Measurements from ENCODE around the gene S1PR4.

GRCh38 chr19:3225677-3226093, 47.1 kb downstream of the S1PR4 start:
- TF ChIP-seq CTCF (IDR thresholded peaks at IDR 0.05; ENCODE audit: poor library complexity) (no peak), EZH2phosphoT487 (IDR thresholded peaks at IDR 0.05; ENCODE audit: low read depth, severe bottlenecking, unreplicated experiment) (no peak)

Data from hepatocyte (in vitro differentiated cells).